Measurements from ENCODE around the gene TP53I11. TPM values are rescaled to one million over a fixed set of nuclear protein-coding genes. Genes with fewer than 3 reads are reported as not detected.

TP53I11 gene
- total RNA-seq, 1 experiment from 2014 or later: 94.2 TPM

GRCh38 chr11:44954051-44954906 lies 3.6 kb upstream of the TP53I11 start:
- Histone ChIP-seq H3K9ac (ENCODE audit: extremely low read depth, insufficient read length, low read length) (no peak overlapping the region), H2BK20ac (ENCODE audit: low read depth, low read length, poor library complexity, severe bottlenecking) (no peak overlapping the region), H3K27me3 (ENCODE audit: insufficient read depth, low read length) (no peaks in the 10 kb centered on the region), H3K79me1 (ENCODE audit: insufficient read depth, low read depth, low read length, poor library complexity, severe bottlenecking) (no peaks in the 10 kb centered on the region), H2AK5ac (ENCODE audit: insufficient read length, low read length) (no peak overlapping the region), H2BK5ac (ENCODE audit: insufficient read length, low read length) (no peak overlapping the region), H3T11ph (ENCODE audit: low read length) (no peak overlapping the region), H3K56ac (ENCODE audit: insufficient read length, low read depth, low read length) (no peak overlapping the region), H4K8ac (replicated peaks; ENCODE audit: insufficient read length, low read depth, low read length) (no peak overlapping the region), H2BK15ac (ENCODE audit: low read depth, low read length) (no peak overlapping the region), H3K79me2 (ENCODE audit: insufficient read depth, low read length) (no peaks in the 10 kb centered on the region), H3K23ac (ENCODE audit: insufficient read length, low read depth, low read length) (no peak overlapping the region), H3K4me1 (ENCODE audit: insufficient read depth, low read length) (peaks cover 9% of the 10 kb centered on the region), H3K14ac (ENCODE audit: insufficient read depth, low read length) (no peak overlapping the region), H2BK12ac (ENCODE audit: insufficient read length, low read depth, low read length) (no peak overlapping the region), H2BK120ac (ENCODE audit: low read depth, low read length, poor library complexity, severe bottlenecking) (no peak overlapping the region), H4K91ac (ENCODE audit: insufficient read length, low read depth, low read length) (no peak overlapping the region), H2AFZ (ENCODE audit: low read length) (no peak overlapping the region), H3K9me3 (ENCODE audit: control insufficient read depth, low read depth, low read length) (no peaks in the 10 kb centered on the region), H3K27ac (ENCODE audit: insufficient read length, low read depth, low read length) (no peak overlapping the region), H3K18ac (ENCODE audit: insufficient read length, low read depth, low read length) (no peak overlapping the region), H4K5ac (ENCODE audit: insufficient read length, low read depth, low read length) (no peak overlapping the region), H3K4me2 (ENCODE audit: insufficient read depth, insufficient read length, low read length) (no peak overlapping the region), H3K4ac (ENCODE audit: low read depth, low read length) (no peak overlapping the region), H4K20me1 (ENCODE audit: control insufficient read depth, insufficient read depth, insufficient read length) (no peaks in the 10 kb centered on the region), H3K23me2 (ENCODE audit: insufficient read length, low read depth, low read length, poor library complexity, severe bottlenecking) (peaks cover 4% of the 10 kb centered on the region)
- no CpG with 5 or more reads among the region's 12 CpGs for whole genome bisulfite sequencing (ENCODE audit: extremely low coverage, insufficient read length, low lambda C conversion rate)
- TF ChIP-seq CTCF (conservative IDR thresholded peaks at IDR 0.05): no peak; the same call in 2 of the 3 replicates
- peaks cover 65 to 72% of the 10 kb centered on the region in 2 experiments for H3K4me1 Mint-ChIP-seq
- no peaks in the 10 kb centered on the region for H3K36me3 Mint-ChIP-seq (ENCODE audit: insufficient read depth in 1 of 3, low read depth in 3 of 3)
- peaks cover 23% of the 10 kb centered on the region for H3K27me3 Mint-ChIP-seq (ENCODE audit: low read depth)
- H3K9me3 Mint-ChIP-seq: no peaks in the 10 kb centered on the region; a peak in 1 of 5 replicates
- DNase-seq: no peak
- H3K4me3 Mint-ChIP-seq: peak overlapping the region; percentile 21 to 25; a peak in 3 of 5 replicates
- H3K27ac Mint-ChIP-seq: peak overlapping the region in 2 of 3 experiments; percentile 12 to 50; a peak in 2 of 7 replicates
